Lower lobe of right lung (tissue), 2 donors: ENCODE data around the gene ZNF280A. TPM values are rescaled to one million over a fixed set of nuclear protein-coding genes. Genes with fewer than 3 reads are reported as not detected.

Experiments used
- ATAC-seq, 2 donors: fragments of 200-7000 bp; cut with Tn5 transposase; one replicate each; pipeline ENCODE4 v1.9.1; 2020 to 2022; ENCODE audit warnings: mild to moderate bottlenecking in 2 of 2, moderate library complexity in 2 of 2
- DNase-seq: peaks from one replicate; pipeline ENCODE4 v3.0.0-alpha.2; 2020
- H3K27ac ChIP-seq: fragments of 200-600 bp; one replicate; pipeline ENCODE4 v1.8.0; 2022
- H3K27me3 ChIP-seq: fragments of 200-600 bp; one replicate; pipeline ENCODE4 v1.8.0; 2022; ENCODE audit warnings: low read depth
- H3K36me3 ChIP-seq: fragments of 200-600 bp; one replicate; pipeline ENCODE4 v1.8.0; 2022; ENCODE audit warnings: mild to moderate bottlenecking
- H3K4me1 ChIP-seq: fragments of 200-600 bp; one replicate; pipeline ENCODE4 v1.8.0; 2022
- H3K4me3 ChIP-seq: fragments of 200-600 bp; one replicate; pipeline ENCODE4 v1.8.0; 2022; ENCODE audit warnings: mild to moderate bottlenecking
- H3K9me3 ChIP-seq: fragments of 200-600 bp; one replicate; pipeline ENCODE4 v1.8.0; 2022
- intact Hi-C: fragments of 100-400 bp; cut with DNase I; formaldehyde crosslinking; loops from one replicate; pipeline ENCODE4 v1.11.0; 2022
- total RNA-seq: library from RNA; stranded (reverse); fragmentation: NEBNext Ultra II Directional; extraction: Animal tissue kit (Norgen Biotek cat#: 25700); gene quantifications from one replicate; pipeline ENCODE4 v1.2.1, GENCODE V29; 2021
- TF ChIP-seq, protein P1 (sequence below): fragments of 200-600 bp; IDR thresholded peaks from one replicate; pipeline ENCODE4 v1.8.0; 2022; ENCODE audit warnings: antibody characterized with exemption, mild to moderate bottlenecking
- donor health status: DM: no; HTN: yes; CAD: no; lungs with severe emphysema.

Gene ZNF280A
- total RNA-seq, 1 donor from 2014 or later, result not detected

GRCh38 chr22:22538226-22538989, 18.3 kb upstream of the ZNF280A start:
- Histone ChIP-seq H3K4me1 (no peaks in the 10 kb centered on the region), H3K27me3 (peaks cover 8% of the 10 kb centered on the region), H3K9me3 (no peaks in the 10 kb centered on the region), H3K27ac (no peak overlapping the region), H3K36me3 (no peaks in the 10 kb centered on the region), H3K4me3 (no peak overlapping the region)
- intact Hi-C loops, result no loop called here
- ATAC-seq, result no peak
- TF ChIP-seq, protein P1, sequence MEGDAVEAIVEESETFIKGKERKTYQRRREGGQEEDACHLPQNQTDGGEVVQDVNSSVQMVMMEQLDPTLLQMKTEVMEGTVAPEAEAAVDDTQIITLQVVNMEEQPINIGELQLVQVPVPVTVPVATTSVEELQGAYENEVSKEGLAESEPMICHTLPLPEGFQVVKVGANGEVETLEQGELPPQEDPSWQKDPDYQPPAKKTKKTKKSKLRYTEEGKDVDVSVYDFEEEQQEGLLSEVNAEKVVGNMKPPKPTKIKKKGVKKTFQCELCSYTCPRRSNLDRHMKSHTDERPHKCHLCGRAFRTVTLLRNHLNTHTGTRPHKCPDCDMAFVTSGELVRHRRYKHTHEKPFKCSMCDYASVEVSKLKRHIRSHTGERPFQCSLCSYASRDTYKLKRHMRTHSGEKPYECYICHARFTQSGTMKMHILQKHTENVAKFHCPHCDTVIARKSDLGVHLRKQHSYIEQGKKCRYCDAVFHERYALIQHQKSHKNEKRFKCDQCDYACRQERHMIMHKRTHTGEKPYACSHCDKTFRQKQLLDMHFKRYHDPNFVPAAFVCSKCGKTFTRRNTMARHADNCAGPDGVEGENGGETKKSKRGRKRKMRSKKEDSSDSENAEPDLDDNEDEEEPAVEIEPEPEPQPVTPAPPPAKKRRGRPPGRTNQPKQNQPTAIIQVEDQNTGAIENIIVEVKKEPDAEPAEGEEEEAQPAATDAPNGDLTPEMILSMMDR, result no peak
- no peak for DNase-seq

DNA sequence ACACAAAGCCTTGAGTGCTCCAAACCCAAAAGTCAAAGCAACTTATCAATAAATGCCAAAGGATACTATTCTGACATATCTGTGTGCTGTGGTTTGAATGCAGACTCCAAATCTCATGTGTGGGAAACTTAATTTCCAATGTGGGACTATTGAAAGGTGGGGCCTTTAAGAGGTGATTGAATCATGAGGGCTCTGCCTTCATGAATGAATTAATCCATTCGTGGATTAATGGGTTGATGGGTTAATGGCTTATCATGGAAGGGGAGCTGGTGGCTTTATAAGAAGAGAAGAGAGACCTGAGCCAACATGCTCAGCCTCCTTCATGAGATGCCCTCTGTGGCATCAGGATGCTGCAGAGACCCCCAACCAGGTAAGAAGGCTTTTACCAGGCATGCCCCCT, 16.8 kb upstream of the ZNF280A start:
- Histone ChIP-seq H3K27me3 (peaks cover 8% of the 10 kb centered on the region), H3K4me1 (no peaks in the 10 kb centered on the region), H3K9me3 (no peaks in the 10 kb centered on the region), H3K4me3 (no peak overlapping the region), H3K36me3 (no peaks in the 10 kb centered on the region), H3K27ac (no peak overlapping the region)
- ATAC-seq (no peak), DNase-seq (no peak)
- intact Hi-C loops, result no loop called here
- TF ChIP-seq, protein P1, result no peak

DNA sequence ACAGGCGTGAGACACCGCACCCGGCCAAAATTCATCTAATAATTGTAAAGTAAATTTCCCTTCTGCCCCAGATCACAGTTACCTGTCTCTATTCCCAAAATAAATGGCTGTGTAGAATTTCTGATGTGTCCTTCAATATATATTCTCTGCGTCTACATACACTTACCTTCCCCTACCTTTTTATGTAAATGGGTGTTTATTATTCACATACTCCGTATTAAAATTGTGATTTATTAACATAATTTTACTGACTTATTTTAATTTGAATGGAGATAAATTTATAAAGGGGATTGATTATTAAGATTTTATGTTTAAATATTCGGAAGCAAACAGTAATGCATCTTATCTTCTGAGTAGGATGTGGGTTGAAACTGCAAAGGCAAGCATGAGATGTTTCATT, 16.4 kb upstream of the ZNF280A start:
- H3K27me3 ChIP-seq, result peaks cover 8% of the 10 kb centered on the region
- no peaks in the 10 kb centered on the region for H3K9me3 ChIP-seq
- intact Hi-C loops, result no loop called here
- ATAC-seq (no peak), DNase-seq (no peak)
- H3K4me3 ChIP-seq, result no peak overlapping the region
- TF ChIP-seq, protein P1, result no peak
- H3K36me3 ChIP-seq, result no peaks in the 10 kb centered on the region
- H3K27ac ChIP-seq, result no peak overlapping the region
- no peaks in the 10 kb centered on the region for H3K4me1 ChIP-seq

DNA sequence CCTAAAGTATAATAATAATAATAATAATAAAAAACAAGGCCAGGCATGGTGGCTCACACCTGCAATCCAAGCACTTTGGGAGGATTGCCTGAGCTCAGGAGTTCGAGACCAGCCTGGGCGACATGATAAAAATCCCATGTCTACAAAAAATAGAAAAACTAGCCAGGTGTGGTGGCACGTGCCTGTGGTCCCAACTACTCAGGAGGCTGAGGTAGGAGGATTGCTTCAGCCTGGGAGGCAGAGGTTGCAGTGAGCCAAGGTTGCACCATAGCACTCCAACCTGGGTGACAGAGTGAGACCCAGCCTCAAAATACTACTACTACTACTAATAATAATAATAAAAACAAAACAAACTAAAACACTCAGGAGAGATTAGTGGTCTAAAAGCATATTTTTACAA, 15.6 kb upstream of the ZNF280A start:
- Histone ChIP-seq H3K27me3 (peaks cover 3% of the 10 kb centered on the region), H3K4me1 (no peaks in the 10 kb centered on the region), H3K9me3 (no peaks in the 10 kb centered on the region), H3K4me3 (no peak overlapping the region), H3K27ac (no peak overlapping the region), H3K36me3 (no peaks in the 10 kb centered on the region)
- TF ChIP-seq, protein P1, result no peak
- ATAC-seq (no peak), DNase-seq (no peak)
- intact Hi-C loops, result no loop called here

DNA sequence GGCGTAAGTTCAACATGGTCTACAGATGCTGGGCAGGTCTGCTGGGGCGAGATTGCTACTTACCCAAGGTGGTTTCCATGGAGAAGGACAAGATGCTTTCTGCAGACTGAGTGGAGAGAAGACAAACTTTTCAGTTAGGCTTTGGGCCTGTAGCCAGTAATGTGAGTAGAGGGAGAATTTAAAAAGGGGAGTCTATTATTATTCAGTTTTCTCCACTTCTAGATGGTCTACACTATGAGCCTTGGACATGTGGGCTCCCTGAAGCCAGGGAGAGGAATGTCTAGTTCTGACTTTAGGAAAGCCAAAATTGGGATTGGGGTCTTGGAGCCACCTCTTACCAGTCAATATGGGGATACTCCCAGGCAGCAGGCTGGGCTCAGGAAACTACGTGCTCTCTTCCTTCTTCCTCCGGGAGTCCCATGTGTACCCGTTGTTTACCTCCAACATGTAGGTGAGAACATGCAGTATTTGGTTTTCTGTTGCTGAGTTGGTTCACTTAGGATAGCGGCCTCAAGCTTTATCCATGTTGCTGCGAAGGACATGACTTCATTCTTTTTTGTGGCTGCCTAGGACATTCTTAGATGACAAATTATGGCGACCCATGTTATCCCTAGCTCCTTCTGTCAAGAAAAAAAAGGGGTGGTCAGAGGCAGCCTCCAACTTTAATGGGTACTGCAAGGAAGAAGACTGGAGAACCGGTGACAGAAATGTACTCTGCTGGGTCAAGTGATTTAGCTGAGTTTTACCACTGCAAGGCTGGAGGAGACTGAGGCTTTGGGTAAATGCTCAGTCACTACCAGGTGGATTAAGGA, 14.7 kb upstream of the ZNF280A start:
- H3K4me1 ChIP-seq, result no peaks in the 10 kb centered on the region
- ATAC-seq (no peak), DNase-seq (no peak)
- no peaks in the 10 kb centered on the region for H3K9me3 ChIP-seq
- no peaks in the 10 kb centered on the region for H3K27me3 ChIP-seq
- H3K4me3 ChIP-seq, result no peak overlapping the region
- TF ChIP-seq, protein P1, result no peak
- no peaks in the 10 kb centered on the region for H3K36me3 ChIP-seq
- intact Hi-C loops, result no loop called here
- H3K27ac ChIP-seq, result no peak overlapping the region
